Measurements from ENCODE around the gene RBKS. TPM values are rescaled to one million over a fixed set of nuclear protein-coding genes. Genes with fewer than 3 reads are reported as not detected.
"Not testable (repeated sequence)": the region's sequence is repeated elsewhere in the genome, so short reads cannot be mapped to it uniquely, and the experiment has no call there.

Gene RBKS
- total RNA-seq, 4 donors from 2014 or later, result 0.63 to 5.8 (median 2.5) TPM

GRCh38 chr2:27766287-27766661, 123.9 kb downstream of the RBKS start:
- H3K27ac ChIP-seq (replicated peaks in 1 of 4), result no peak overlapping the region
- WGBS, result 83% methylated on average over 2 of the region's 2 CpGs
- intact Hi-C loops (cut with DNase I), result no loop called here
- H3K36me3 ChIP-seq, result no peaks in the 10 kb centered on the region
- no peaks in the 10 kb centered on the region for H3K9me3 ChIP-seq
- peaks cover 4 to 15% (median 11%) of the 10 kb centered on the region in 4 donors for H3K4me1 ChIP-seq
- TF ChIP-seq CTCF (IDR thresholded peaks at IDR 0.05) (no peak), EP300 (IDR thresholded peaks at IDR 0.05) (no peak), POLR2AphosphoS5 (IDR thresholded peaks at IDR 0.05) (no peak), POLR2A (IDR thresholded peaks at IDR 0.05; ENCODE audit: low read depth) (no peak)
- H3K4me3 ChIP-seq, result peak overlapping the region in 3 of 4 donors; percentile 36 to 46 (median 43)
- H3K27me3 ChIP-seq, result no peaks in the 10 kb centered on the region
- DNase-seq (ENCODE audit: extremely low spot score), result no peak

GRCh38 chr2:27765621-27766286, 124.4 kb downstream of the RBKS start:
- no peaks in the 10 kb centered on the region for H3K36me3 ChIP-seq
- peaks cover 4 to 10% (median 9%) of the 10 kb centered on the region in 4 donors for H3K4me1 ChIP-seq
- intact Hi-C loops (cut with DNase I), result no loop called here
- no peak for TF ChIP-seq EP300 (IDR thresholded peaks at IDR 0.05)
- TF ChIP-seq CTCF (IDR thresholded peaks at IDR 0.05), result no peak
- no peak for TF ChIP-seq POLR2A (IDR thresholded peaks at IDR 0.05; ENCODE audit: low read depth)
- no peak for TF ChIP-seq POLR2AphosphoS5 (IDR thresholded peaks at IDR 0.05)
- H3K9me3 ChIP-seq, result no peaks in the 10 kb centered on the region
- H3K4me3 ChIP-seq, result peak overlapping the region; percentile 36 to 46 (median 40)
- WGBS, result 45% methylated on average over 22 of the region's 29 CpGs
- no peak overlapping the region for H3K27ac ChIP-seq (replicated peaks in 1 of 4)
- peak; percentile 89 for DNase-seq (ENCODE audit: extremely low spot score)
- no peaks in the 10 kb centered on the region for H3K27me3 ChIP-seq

GRCh38 chr2:27764526-27764925, 125.7 kb downstream of the RBKS start:
- intact Hi-C loops (cut with DNase I), result loop anchor here (5.0 kb wide), 1 partner anchor 48 kb away; no protein-coding TSS in a partner anchor
- not testable (repeated sequence) for H3K9me3 ChIP-seq; H3K27me3 ChIP-seq; H3K36me3 ChIP-seq; H3K27ac ChIP-seq (replicated peaks in 1 of 4); H3K4me3 ChIP-seq
- DNase-seq (ENCODE audit: extremely low spot score), result peak; percentile 24
- H3K4me1 ChIP-seq, result peaks cover 4 to 10% (median 8%) of the 10 kb centered on the region in 4 donors
- 92% methylated on average over 3 of the region's 3 CpGs for WGBS

GRCh38 chr2:27763907-27764267, 126.3 kb downstream of the RBKS start:
- H3K27ac ChIP-seq (replicated peaks in 1 of 4), result no peak overlapping the region
- WGBS, result 84% methylated on average over 6 of the region's 7 CpGs

More at GRCh38 chr2:27763907-27764267, 126.3 kb downstream of the RBKS start:
- no peaks in the 10 kb centered on the region for H3K36me3 ChIP-seq
- peak; percentile 60 for DNase-seq (ENCODE audit: extremely low spot score)
- H3K4me1 ChIP-seq, result peaks cover 4 to 10% (median 8%) of the 10 kb centered on the region in 4 donors
- no peaks in the 10 kb centered on the region for H3K9me3 ChIP-seq
- TF ChIP-seq EP300 (IDR thresholded peaks at IDR 0.05), result no peak
- TF ChIP-seq POLR2AphosphoS5 (IDR thresholded peaks at IDR 0.05), result no peak
- TF ChIP-seq CTCF (IDR thresholded peaks at IDR 0.05), result no peak
- no peak for TF ChIP-seq POLR2A (IDR thresholded peaks at IDR 0.05; ENCODE audit: low read depth)
- no peak overlapping the region for H3K4me3 ChIP-seq
- intact Hi-C loops (cut with DNase I), result loop anchor here (5.0 kb wide), 1 partner anchor 48 kb away; no protein-coding TSS in a partner anchor
- no peaks in the 10 kb centered on the region for H3K27me3 ChIP-seq

All from esophagus muscularis mucosa (tissue), 4 donors.